GM18502 (cell line): ENCODE data around the gene MIOX.
"Not testable (repeated sequence)": the region's sequence is repeated elsewhere in the genome, so short reads cannot be mapped to it uniquely, and the experiment has no call there.

ENCODE experiments used
- ATAC-seq: cut with Tn5 transposase; IDR thresholded peaks from one replicate; pipeline ENCODE4 v1.9.1; 2021; ENCODE audit warnings: mild to moderate bottlenecking; ENCODE audit not compliant: unreplicated experiment, poor library complexity

Gene MIOX

GRCh38 chr22:50507991-50508884 is 21.6 kb downstream of the MIOX start, which contains the start of gene NCAPH2:
NCAPH2 (plus strand) TSS chr22:50508224; CDS start chr22:50508338, 114 bp downstream.
- ATAC-seq: peak; percentile 69

DNA sequence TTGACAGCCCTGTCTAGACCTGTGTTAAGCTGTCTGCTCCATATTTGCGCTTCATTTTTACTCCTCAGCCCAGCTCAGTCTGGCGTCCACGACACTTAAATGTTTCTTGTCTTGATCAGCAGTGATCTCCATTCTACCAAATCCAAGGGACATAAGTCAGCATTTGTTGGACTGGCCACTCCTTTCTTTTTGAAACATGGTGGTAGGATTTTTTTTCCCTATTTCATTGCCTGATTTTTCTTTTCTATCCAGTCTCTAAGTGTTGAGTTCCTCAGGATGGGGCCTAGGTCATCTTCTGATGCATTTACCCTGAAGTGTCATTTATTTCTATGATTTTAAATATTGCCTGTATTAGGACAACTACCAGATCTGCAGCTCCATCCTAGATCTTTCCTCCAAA is 22.2 kb downstream of the MIOX start:
- ATAC-seq: no peak

DNA sequence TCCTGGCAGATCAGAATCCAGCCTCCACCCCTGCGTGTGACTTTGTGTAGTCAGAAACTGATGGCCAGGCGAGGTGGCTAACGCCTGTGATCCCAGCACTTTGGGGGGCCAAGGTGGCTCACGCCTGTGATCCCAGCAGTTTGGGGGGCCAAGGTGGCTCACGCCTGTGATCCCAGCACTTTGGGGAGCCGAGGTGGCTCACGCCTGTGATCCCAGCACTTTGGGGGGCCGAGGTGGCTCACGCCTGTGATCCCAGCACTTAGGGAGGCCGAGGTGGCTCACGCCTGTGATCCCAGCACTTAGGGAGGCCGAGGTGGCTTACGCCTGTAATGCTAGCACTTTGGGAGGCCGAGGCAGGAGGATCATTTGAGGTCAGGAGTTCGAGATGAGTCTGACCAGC is 26.5 kb downstream of the MIOX start:
- ATAC-seq: no peak

DNA sequence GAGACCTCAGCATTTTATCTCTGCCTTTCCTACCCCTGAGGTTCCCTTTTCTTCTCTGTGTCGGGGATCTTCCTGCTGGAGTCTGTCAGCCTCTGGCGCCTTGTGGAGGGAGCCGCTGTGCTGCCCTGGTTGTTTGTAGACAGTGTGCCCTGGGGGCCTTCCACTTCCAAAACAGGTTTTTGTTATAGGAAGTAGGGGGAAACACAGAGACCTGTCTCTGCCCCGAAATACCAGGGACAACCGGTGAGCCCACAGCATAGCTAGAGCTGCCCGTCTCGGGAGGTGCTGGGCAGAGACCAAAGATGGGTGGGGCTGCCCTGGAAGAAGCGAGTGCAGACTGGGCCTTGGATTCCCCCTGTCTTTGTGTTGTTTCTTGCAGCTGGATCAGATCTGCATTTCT is 29.4 kb downstream of the MIOX start:
- ATAC-seq: no peak

GRCh38 chr22:50516891-50517290 is 30.2 kb downstream of the MIOX start:
- ATAC-seq: no peak

GRCh38 chr22:50517495-50518260 is 31.0 kb downstream of the MIOX start:
- no peak for ATAC-seq

GRCh38 chr22:50518606-50519005 is 31.9 kb downstream of the MIOX start:
- no peak for ATAC-seq

- ATAC-seq: no peak
Measured at GRCh38 chr22:50519151-50519550, 32.5 kb downstream of the MIOX start.

DNA sequence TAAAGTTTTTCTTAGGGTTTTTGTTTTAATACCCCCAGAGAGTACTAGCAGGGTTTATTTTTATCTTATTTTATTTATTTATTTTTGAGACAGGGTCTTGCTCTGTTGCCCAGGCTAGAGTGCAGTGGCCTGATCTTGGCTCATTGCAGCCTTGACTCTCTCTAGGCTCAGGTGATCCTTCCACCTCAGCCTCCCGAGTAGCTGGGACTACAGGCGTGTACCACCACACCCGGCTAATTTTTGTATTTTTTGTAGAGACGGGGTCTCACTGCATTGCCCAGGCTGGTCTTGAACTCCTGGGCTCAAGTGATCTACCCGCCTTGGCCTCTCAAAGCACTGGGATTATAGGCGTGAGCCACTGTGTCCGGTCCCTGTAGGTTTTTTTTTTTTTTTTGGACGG is 33.5 kb downstream of the MIOX start:
- not testable (repeated sequence) for ATAC-seq

DNA sequence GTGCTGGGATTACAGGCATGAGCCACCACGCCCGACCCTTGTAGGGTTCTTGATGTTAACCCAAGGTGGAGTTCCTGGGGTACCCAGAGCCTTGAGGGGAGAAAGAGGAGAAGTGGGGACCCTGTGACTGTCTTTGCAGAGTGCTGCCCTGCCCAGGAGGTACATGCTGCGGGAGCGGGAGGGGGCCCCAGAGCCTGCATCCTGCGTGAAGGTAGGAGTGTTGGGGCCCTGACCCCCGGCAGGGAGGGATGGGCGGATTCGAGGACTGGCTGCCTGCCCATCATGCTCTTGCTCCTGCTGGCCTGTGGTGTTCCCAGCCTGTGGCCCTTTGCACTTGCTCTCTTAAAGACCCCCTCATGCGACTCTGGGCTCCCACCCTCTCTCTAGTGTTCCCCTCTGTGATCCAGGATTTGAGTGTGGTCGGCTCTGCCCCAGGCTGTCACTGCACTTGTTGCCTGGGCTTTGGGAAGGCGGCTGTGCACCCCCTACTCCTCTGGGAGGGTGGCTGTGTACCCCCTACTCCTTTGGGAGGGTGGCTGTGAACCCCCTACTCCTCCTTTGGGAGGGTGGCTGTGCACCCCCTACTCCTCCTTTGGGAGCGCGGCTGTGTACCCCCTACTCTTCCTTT is 34.3 kb downstream of the MIOX start:
- ATAC-seq: no peak

- no peak for ATAC-seq
Measured at GRCh38 chr22:50521710-50522109, 35.1 kb downstream of the MIOX start.

DNA sequence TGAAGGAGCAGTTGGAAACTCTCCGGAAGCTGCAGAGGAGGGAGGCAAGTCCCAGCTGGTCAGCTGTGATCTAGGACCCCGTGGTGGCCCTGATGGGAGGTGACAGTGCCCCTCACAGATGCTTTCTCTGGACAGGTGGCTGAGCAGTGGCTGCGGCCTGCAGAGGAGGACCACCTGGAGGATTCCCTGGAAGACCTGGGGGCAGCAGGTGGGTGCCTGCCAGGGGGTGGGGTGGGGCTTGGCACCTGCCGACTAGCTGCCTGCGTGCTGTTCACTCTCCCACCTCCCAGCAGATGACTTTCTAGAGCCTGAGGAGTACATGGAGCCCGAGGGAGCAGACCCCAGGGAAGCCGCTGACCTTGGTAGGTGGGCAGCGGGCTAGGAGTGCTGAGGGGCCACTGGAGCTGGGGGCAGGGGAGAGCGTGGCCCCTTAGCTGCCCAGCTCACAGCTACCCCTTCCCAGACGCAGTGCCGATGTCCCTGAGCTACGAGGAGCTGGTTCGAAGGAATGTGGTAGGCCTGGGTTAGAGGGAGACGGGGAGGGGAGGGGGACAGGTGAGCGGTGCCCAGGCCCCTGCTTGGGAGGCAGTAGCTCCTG is 35.6 kb downstream of the MIOX start:
- no peak for ATAC-seq

DNA sequence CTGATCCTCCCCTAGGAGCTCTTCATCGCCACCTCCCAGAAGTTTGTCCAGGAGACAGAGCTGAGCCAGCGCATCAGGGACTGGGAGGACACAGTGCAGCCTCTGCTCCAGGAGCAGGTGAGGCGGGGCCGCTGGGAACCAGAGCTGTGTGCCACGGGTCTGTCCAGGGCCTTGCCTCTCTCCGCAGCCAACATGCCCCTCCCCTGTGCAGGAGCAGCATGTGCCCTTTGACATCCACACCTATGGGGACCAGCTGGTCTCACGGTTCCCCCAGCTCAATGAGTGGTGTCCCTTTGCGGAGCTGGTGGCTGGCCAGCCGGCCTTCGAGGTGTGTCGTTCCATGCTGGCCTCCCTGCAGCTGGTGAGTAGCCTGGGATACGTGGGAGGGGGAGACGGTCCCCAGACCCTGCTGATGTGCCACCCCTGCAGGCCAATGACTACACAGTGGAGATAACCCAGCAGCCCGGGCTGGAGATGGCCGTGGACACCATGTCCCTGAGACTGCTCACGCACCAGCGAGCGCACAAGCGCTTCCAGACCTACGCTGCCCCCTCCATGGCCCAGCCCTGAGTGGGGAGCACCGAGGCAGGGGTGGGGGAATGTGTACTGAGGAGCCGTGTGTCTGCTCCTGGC is 36.3 kb downstream of the MIOX start:
- no peak for ATAC-seq

- ATAC-seq: no peak
Measured at GRCh38 chr22:50523458-50523805, 36.8 kb downstream of the MIOX start.

GRCh38 chr22:50523806-50524675 is 37.4 kb downstream of the MIOX start:
- ATAC-seq: no peak

- no peak for ATAC-seq
Measured at GRCh38 chr22:50524676-50525103, 38.0 kb downstream of the MIOX start.

GRCh38 chr22:50525104-50525857 is 38.6 kb downstream of the MIOX start, which contains the start of gene SCO2:
SCO2 (minus strand) TSS chr22:50525598; CDS start chr22:50524411, 1,187 bp downstream.
- peak; percentile 46 for ATAC-seq

DNA sequence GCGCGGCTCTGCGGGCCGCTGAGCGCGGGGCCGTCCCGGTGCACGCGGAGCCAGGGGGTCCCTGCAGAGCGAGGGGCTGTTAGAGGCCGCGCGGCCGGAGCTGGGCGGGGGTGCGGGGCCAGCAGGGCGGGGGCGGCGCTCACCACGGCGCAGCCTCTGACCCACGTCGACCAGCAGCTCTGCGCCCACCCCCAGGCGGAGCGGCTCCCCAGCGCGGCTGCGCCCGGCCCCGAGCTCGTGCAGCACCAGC is 39.1 kb downstream of the MIOX start:
- no peak for ATAC-seq
